ENCODE results near the gene SIL1.
"Not testable (repeated sequence)": the region's sequence is repeated elsewhere in the genome, so short reads cannot be mapped to it uniquely, and the experiment has no call there.

The SIL1 gene

DNA sequence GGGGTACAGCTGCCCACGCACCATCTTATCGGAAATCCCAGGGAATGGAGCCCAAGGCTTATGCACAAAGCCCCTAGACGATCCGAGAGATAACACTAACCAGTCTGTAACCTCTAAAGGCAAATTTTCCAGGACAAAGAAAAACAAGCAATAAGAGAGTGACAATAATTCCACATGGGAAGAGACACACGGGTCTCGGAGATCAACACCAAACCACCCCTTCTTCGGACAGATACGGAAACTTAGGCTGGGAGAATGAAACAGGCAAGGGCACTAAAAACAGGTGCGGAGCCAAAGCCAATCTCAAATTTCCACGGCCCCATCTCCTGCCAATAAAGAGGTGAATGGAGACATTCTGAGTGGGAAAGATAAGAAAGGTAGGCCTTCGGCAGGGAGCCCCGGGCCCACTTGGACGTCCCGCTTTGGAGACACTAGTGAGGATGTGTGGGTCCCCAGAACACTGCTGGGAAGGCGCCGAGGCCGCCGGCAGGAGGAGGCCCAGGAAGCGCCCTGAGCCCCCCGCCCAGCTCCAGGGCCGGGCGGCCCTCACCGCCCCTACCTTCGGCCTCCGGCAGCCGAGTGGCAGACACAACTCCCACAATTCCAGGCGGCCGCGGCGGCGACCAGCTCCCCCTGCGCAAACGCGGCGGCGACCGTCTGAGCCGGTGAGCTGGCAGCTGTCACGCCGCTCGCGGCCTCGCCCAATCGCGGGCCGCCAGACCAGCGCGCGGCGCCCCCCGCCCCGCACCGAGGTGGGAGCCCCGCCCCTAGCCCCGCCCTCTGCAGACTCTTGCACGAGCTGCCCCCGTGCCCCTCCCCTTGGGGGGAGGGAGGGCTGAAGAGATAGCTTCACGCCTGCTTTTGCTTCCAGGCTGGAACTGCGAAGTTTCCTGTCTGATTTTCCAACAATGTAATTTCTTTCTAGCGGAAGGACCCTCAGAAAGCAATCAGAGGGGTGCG, at the start of gene SIL1:
TSS of gene SIL1 (minus strand) at position 659 of the 960 bp plus-strand sequence. CDS start 70,525 bp downstream, outside the sequence.
- DNase-seq: peak; percentile 97

DNA sequence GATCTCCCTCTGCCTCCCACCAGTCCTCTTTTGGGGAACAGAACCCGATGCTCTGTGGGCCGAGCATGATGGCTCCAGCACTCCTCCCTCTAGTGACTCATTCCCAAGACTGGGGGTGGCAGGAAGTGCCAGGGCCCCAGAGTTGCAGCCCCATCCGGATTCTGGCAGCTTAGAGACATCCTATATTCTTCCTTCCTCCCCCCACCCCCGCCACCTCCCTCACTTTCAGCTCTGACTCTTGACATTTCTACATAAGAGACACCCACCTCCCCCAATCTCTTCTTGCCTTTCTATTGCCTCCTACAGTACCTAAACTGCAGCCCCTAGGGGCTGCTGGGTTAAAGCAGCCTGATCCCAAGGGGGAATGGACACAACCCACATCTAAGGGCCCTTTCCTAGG, 48.2 kb upstream of the SIL1 start:
- no peak for DNase-seq

DNA sequence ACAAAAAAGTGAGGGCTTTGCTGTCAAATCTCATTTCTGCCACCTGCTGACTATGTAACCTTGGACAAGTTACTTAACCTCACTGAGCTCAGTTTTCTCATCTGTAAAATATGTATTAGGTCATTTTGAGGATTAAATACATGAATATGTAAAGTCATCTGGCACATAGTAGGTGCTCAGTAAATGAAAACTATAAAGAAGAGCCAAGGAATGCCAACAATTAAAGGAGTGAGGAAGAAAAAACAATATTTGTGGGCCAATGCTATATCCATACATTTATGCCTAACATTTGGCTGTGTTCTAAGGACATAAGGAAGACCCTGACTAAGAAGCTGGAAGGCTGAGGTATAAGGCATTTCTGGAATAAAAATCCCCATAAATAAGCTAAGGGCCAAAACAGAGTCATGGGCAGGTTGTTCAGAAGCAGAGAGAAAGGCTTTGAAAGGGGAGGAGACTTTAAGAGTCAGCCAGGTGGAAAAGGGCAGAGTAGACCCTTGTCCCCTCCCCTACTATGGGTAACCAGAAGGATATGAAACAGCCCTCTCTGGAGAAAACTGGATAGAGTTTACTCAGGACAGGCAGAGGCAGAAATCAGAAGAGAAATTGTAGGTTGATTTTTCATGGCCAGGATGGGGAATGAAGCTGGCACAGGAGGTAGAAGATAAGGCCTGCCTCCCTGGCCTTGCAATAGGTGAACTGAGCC, 47.6 kb upstream of the SIL1 start:
- DNase-seq: no peak

DNA sequence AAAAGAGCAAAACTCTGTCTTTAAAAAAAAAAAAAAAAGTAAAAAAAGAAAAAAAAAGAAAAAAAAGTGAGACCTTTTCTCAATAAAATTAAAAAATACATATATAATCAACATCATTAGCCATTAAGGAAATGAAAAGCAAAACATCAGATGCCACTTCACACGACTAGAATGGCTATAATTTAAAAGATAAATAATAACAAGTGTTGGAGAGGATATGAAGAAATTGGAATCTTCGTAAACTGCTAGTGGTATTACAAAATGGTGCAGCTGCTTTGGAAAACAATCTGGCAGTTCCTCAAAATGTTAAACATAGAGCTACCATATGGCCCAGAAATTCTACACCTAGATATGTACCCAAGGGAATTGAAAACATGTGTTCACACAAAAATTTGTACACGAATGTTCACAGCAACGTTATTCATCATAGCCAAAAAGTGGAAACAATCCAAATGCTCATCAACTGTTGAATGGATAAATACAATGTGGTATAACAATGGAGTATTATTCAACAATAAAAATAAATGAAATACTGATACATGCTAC, 45.3 kb upstream of the SIL1 start:
- DNase-seq: no peak

DNA sequence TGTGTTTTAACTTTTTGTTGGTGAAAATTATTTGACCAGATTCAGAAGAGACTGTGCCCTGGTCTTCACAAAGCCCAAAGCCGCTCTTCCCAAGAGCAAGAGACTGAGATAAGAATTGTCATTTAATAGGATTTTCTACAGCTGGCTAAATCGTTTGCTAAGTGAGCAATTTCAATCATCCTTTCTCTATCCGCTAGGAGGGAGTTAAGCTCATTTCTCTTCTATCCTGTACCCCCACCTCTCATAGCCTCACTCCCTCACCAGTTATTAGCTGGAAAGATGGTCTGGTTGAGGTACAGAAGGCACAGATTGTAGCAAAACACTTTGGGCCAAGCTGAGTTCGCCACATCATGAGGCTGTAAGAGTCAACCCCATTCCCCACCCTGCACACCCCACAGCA, 43.0 kb upstream of the SIL1 start:
- DNase-seq: no peak

DNA sequence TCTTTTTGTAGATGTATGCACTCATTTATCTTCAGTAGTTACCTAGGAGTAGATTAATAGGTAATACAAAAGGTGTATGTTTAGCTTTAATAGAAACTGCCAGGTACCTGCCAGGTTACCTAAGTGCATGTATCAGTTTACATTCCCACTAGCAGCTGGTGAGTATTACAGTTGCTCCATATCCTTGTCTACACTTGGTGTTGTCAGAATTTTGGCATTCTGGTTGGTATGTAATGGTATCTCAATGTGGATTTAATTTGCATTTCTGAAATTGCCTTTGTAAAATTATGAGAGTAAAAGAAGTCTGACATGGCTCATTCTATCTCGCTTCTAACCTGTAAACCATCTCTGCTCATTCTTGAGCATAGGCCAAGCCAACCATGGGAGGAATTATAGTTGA, 38.3 kb upstream of the SIL1 start:
- no peak for DNase-seq

DNA sequence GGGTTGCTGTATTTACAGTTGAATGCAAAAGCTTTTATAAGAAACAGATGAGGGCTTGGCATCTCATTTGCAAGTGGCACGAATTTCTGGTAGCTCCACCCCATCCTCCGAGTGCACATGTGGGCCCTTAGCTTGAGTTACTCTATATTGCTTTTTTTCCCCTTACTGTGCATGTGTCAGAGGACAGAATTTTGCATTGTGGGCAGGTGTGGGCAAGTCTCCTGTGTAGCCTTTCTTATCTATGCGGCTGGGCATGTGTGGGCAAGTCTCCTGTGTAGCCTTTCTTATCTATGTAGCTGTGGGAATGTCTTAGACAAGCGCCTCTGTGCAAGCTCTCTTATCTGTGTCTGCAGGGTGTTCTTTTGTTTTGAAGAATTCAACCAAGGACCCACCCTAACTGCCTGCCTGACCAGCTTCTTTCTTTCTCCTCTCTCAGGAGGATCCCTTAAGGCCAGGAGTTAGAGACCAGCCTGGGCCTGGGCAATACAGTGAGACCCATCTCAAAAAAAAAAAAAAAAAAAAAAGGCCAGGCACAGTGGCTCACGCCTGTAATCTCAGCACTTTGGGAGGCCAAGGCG, 34.1 kb upstream of the SIL1 start:
- no peak for DNase-seq

DNA sequence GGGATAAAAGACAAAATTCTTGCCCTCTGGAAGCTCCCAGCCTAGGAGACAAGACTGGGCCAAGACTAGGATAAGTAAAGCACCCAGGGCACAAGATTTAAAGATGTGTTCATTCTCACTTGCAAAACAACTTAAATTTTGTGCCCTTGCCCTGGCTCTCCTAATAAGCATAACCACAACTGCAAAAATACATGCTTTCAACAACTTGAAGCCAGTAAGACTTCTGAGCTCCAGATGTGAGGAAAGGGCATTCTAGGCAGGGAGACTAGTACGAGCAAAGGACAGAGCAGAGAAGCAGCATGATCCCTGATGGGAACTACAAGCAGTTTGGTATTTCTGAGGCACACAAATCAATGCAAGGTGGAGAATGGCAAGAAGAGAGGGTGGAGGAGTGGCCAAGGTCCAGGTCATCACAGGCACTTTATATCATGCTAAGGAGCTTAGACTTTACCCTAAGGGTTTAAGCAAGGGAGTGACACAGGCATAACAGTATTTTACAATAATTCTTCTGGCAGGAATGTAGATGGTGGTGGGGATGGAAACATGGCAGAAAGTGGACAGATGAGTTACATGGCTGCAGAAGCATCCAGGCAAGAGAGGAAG, 30.1 kb upstream of the SIL1 start:
- no peak for DNase-seq

DNA sequence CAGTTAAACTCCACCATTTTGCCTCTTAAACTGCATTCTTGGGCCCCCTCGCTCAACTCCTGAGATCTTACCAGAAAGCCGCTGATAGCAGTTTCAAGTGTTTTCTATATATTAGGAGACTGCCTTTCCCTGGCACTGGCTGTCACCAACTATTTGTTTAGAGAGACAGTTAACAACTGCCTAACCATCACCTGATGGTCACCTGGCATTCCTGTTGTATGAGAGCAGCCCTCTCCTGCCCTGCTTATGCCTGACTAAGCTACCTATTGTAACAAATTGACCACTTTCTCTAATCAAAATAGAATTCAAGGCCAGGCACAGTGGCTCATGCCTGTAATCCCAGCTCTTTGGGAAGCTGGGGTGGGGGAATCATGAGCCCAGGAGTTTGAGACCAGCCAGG, 28.0 kb upstream of the SIL1 start:
- no peak for DNase-seq

DNA sequence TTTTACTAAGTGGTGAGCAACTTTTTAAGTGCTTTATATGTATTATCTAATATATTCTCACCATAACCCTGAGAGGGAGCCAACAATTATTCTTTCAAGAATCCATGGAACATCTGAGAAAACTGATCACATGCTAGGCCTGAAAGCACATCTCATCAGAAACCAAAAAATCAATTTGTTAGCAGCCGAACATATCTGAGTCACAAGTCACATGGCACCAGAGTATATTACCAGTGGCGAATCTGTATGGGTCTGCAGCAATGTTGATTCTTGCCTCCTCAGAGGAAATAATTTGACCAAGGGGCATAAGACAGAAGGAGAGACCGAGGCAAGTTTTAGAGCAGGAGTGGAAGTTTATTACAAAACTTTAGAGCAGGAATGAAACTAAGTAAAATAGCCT, 25.3 kb upstream of the SIL1 start:
- no peak for DNase-seq

DNA sequence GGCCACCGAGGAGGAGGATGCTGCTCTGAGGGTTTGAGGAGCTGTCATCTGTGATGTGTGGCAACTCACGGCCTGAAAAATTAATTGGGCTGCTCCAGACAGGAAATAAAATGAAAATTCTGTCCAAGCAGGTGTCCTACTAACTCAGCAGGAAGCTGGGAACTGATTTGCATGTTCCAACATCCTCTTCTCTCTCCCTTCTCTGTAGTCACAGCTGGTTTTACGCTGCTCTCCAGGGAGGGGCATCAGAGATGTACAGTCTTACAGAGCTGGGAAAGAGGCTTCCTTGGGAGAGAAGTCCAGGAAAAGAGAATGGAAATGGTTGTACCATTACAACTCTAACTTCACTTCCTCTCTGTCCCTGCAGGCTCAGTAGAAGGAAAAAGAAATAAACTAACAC, 24.2 kb upstream of the SIL1 start:
- DNase-seq: no peak

DNA sequence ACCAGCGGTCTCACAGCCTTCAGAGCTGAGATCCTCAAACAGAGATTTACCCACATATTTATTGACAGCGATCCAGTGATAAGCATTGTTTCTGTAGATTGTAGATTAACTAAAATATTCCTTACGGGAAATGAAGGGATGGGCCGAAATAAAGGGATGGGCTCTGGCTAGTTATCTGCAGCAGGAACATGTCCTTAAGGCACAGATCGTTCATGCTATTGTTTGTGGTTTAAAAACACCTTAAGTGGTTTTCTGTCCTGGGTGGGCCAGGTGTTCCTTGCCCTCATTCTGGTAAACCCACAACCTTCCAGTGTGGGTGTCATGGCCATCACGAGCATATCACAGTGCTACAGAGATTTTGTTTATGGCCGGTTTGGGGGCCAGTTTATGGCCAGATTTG, 19.9 kb upstream of the SIL1 start:
- not testable (repeated sequence) for DNase-seq

DNA sequence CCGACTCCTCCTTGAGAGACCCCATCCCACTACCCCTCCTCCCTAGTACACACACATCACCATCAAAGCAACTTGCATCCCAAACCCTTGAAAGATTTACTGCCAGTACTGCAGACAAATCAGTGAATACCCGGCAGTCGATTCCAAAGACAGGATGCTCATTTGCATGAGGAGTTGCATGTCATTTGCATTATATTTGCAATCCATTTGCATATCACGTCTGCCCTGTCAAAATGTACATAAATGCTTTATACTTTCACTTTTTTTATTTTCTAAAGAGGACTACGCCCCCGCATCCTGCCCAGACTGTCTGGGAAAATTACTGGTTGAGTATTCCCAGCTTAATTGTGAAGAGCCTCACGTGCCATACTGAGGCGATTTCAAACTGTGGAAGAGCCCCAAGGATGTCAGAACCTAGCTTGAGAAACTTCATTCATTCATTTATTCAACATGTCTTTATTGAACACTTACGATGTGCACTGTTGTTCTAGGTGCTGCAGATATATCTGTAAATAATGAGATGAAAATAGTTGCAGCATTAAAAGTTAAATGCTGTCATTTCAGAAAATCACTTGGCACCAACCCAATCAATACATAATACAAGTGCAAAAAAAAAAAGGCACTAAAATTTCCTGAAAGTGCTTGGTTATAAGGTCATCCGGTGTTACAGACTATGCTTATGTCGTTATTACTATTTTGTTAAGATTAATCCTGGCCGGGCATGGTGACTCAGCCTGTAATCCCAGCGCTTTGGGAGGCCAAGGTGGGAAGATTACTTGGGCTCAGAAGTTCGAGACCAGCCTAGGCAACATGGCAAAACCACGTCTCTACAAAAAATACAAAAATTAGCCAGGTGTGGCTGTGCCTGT, 17.2 kb upstream of the SIL1 start:
- no peak for DNase-seq

DNA sequence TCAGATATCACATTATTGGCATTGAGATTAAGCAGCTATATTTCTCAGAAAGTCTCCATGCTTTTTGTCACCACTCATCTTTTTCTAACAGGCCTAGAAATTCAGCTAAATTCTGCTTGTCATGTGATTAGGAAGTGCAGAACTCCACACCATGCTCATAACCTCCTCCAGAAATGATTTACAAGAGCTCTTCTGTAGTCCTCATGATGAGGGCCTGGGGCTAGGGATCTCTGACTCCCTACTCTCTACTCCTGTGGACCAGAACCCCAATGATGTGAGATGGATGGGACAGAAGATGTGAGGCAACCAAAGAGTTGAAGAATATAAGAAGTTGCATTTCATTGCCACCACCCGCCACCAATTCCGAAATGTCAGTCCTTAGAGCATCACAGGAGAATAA, 16.5 kb upstream of the SIL1 start:
- DNase-seq: no peak

DNA sequence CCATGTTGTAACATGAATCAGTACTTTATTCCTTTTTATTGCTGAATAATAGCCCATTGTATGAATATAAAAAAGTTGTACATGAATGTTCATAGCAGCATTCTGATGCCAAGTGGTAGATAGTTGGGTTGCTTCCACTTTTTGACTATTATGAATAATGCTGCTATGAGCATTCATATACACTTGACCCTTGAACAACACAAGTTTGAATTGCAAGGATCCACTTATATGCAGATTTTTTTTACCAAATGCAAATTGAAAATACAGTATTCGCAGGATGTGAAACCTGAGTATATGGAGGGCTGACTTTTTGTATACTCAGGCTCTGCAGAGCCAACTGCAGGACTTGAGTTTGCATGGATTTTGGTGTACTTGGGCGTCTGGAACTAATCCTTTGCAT, 14.7 kb upstream of the SIL1 start:
- no peak for DNase-seq

DNA sequence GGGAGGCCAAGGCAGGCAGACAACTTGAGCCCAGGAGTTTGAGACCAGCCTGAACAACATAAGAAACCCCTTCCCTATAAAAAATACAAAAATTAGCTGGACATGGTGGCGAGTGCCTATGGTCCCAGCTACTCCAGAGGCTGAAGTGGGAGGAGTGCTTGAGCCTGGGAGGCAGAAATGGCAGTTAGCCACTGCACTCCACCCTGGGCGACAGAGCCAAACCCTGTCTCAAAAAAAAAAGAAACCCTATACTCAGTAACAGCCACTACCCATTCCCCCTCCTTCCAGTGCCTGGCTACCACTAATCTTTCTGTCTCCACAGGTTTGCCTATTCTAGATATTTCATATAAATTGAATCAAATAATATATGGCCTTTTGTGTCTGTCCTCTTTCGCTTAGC, 14.3 kb upstream of the SIL1 start:
- DNase-seq: no peak

DNA sequence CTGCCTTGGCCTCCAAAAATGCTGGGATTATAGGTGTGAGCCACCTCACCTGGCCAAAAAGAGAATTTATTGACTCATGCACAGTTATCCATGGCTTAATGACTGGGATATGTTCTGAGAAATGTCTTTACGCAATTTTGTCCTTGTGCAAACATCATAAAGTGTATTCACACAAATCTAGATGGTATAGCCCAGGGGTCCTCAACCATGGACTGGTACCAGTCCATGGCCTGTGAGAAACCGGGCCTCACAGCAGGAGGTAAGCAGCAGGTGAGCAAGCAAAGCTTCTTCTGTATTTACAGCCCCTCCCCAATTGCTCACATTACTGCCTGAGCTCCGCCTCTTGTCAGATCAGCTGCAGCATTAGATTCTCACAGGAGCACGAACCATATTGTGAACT, 12.4 kb upstream of the SIL1 start:
- no peak for DNase-seq

DNA sequence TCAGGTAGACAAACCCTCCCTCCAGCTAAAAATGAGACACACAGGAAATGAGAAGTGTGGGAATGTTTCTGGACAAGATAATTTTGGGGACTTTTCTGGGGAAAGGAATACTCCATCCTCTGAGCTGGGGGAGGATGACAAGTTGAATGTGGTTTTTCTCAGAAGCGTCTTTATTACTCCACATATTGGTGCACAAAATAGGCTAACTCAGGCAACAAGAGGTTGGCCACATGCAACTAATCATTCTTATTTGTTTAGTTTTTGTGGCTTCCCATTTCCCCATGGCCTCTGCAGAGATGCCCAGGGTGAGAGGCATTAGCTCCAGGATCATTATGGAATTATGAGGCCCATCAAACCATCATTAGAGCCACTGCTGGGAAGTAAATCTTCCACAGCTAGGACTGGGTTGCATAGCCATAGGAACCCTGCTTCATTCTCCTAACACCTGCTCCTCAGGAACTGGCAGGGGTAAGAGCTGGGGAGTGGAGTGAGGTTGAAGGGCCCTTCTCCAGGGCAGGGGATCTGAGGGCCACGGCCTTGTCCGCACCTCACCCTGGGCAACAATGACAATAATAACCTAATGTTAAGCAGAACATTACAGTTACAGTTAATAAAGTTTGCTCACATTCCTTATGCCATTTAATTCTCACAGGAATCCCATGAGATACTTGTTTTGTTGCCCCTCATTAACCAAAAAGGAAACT, 9.3 kb upstream of the SIL1 start:
- no peak for DNase-seq

DNA sequence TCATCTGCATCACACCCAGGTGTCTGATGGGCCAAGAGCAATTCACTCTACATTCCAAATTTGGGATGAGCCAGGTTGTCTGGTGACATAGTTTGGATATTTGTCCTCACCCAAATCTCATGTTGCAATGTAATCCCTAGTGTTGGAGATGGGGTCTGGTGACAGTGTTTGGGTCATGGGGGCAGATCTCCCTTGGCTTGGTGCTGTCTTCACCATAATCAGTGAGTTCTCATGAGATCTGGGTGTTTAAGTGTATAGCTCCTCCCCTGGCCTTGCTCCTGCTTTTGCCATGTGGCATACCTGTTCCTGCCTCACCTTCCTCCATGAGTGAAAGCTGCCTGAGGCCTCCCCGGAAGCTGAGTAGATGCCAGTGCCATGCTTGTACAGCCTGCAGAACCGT, 7.4 kb upstream of the SIL1 start:
- no peak for DNase-seq

DNA sequence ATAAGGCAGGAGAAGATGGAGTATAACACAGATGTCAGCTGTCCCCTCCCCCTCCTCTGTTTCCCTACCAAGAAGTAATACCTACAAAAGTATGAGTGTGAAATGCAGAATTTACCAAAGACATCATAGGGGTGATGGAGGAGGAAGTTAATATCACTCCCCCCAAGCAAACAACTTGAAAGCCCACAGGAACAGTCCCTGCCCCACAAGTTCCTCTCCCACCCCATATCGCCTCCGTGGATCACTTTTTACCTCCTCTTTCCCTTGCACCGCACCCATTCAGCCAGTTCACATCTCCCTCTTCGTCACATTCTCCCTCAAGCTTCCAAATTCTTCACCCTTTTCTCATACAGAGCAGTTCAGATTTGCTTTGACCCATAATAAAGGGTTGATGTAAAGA, 7.0 kb upstream of the SIL1 start:
- DNase-seq: no peak

DNA sequence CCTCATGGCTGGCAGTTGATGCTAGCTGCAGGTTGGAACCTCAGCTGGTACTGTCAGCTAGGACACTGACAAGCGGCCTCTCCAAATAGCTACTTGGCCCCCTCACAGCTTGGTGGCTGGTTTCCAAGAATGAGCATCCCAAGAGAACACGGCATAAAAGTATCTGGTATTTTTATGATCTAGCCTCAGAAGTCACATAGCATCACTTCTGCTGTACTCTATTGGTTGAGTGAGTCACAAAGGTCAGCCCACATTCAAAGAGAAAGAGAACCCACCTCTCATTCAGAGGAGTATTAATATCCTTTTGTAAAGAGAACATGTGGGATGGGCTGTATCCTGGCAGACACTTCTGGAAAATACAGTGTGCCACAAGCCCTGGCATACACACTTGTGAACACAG, 6.0 kb upstream of the SIL1 start:
- no peak for DNase-seq

DNA sequence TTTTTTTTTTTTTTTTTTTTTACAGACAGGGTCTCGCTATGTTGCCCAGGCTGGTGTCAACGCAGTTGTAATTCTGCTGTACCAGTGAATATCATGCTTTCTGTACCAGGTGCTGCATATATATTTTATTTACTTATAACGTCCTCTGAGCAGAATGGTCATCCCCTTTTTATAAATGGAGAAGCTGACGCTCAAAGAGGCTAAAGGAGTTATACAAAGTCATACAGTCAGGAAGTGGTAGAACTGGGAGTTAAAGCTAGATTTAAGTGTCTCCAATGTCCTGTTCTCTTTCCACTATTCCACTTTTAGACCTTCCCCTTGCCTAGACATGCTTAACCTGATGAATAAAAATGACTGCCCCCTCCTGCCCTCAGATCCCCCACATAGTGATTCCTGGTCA, 1.2 kb upstream of the SIL1 start:
- DNase-seq: no peak
